Psoas muscle (tissue), 8 donors: ENCODE data around the gene CPEB2. TPM values are rescaled to one million over a fixed set of nuclear protein-coding genes. Genes with fewer than 3 reads are reported as not detected.

ENCODE experiments used
- ATAC-seq, 4 donors: fragments of 200-7000 bp; cut with Tn5 transposase; one replicate each; pipeline ENCODE4 v1.9.1; 2020; ENCODE audit warnings: moderate library complexity in 3 of 4, mild to moderate bottlenecking in 2 of 4
- DNase-seq, 2 donors: peaks; one replicate each; pipeline ENCODE4 v3.0.0-alpha.2; 2020
- H3K27ac ChIP-seq: fragments of 200-600 bp; one replicate; pipeline ENCODE4 v1.8.0; 2022
- H3K27me3 ChIP-seq, 3 donors: fragments of 200-600 bp in 1 of 3; one replicate each; pipeline versions ENCODE4 v1.6.1 to v1.8.0; 2013 to 2022; ENCODE audit warnings: low read length in 2 of 3, mild to moderate bottlenecking in 2 of 3, moderate library complexity in 1 of 3; ENCODE audit not compliant: insufficient read depth in 3 of 3
- H3K36me3 ChIP-seq, 2 donors: fragments of 200-600 bp in 1 of 2; one replicate each; pipeline versions ENCODE4 v1.6.1 to v1.8.0; 2013 to 2022; ENCODE audit warnings: low read depth in 1 of 2, mild to moderate bottlenecking in 1 of 2, moderate library complexity in 1 of 2; ENCODE audit not compliant: insufficient read depth in 1 of 2
- H3K4me1 ChIP-seq: fragments of 200-600 bp; one replicate; pipeline ENCODE4 v1.8.0; 2022
- H3K4me3 ChIP-seq: fragments of 200-600 bp; one replicate; pipeline ENCODE4 v1.8.0; 2022; ENCODE audit warnings: mild to moderate bottlenecking
- H3K9me3 ChIP-seq: fragments of 200-600 bp; one replicate; pipeline ENCODE4 v1.8.0; 2022
- WGBS, 3 donors: extraction: QIAGEN DNeasy Blood & Tissue Kit; methylation state at CpG; one replicate each; pipeline versions ENCODE4 v1.1.6 to v1.1.7; 2013; 5-methylcytosine and 5-hydroxymethylcytosine counted together
- intact Hi-C, 2 donors: fragments of 100-400 bp; cut with DNase I; formaldehyde crosslinking; loops; one replicate each; pipeline versions ENCODE4 v1.11.0 to v1.14.2; 2022
- polyA plus RNA-seq, 3 donors: library from polyadenylated mRNA; stranded (reverse); fragments of 200-250 nt; gene quantifications; one replicate each; pipeline ENCODE4 v1.2.3, GENCODE V29; 2013
- total RNA-seq, 4 donors: library from RNA; stranded (reverse); fragmentation: NEBNext Ultra II Directional in 2 of 4; extraction: Animal tissue kit (Norgen Biotek cat#: 25700) in 2 of 4; gene quantifications; one replicate each; pipeline versions ENCODE4 v1.2.1 to v1.2.4, GENCODE V29; 2021 to 2023
- TF ChIP-seq, protein P1 (sequence below): fragments of 200-600 bp; IDR thresholded peaks from one replicate; pipeline ENCODE4 v1.8.0; 2022; ENCODE audit warnings: antibody characterized with exemption
- donor health status: healthy with polysubstance abuse.
- donor health status: DM: no; HTN: no; CAD: no; lungs with moderate emphysema.
- donor health status: Bipolar disorder and iron deficiency.
- donor health status: healthy.
- donor health status: DM: yes; HTN: yes; CAD: no.
- donor health status: DM: no; HTN: no; CAD: no.
- donor health status: DM: no; HTN: no; CAD: no.
- donor health status: DM: yes; HTN: yes; CAD: no.

The CPEB2 gene
- total and polyA plus RNA-seq, 7 donors, result 2.5 to 14.0 (median 6.0) TPM

DNA sequence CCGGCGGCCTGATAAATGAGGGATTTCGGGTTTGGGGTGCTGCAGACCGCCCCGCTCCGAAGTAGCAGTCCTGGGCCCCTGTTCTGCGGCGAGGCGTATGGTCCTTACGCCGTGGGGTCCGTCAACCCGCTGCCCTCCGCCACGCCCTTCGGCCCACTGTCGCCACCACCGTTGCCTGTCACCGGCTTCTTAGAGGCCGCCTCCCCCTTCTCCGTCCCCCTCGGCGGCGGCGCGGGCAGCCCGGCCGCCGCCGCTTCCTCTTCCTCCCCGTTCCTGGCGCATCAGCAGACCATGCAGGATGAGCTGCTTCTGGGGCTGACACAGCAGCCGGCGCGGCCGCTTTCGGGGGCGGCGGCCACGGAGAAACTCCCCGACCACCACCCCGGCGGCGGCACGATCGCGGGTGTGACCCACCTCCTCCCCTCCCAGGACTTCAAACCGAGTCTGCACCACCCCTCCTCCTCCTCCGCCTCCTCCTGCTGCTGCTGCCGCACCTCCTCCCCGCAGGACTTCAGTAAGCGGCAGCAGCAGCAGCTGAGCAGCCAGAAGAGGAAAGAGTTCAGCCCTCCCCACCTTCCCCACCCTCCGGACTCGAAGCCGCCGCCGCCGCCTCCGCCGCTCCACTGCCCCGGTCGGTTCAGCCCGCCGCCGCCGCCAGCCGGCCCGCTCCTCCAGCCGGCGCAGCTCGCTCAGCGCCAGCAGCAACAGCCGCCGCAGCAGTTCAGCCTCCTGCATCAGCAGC lies 549 bp downstream of the CPEB2 start:
- ATAC-seq, result peak; percentile 52 to 61 (median 56)
- H3K9me3 ChIP-seq, result no peaks in the 10 kb centered on the region
- peaks cover 0 to 7% of the 10 kb centered on the region in 2 donors for H3K36me3 ChIP-seq
- peak overlapping the region; percentile 85 for H3K4me3 ChIP-seq
- WGBS, 3 donors, result 0 to 2% (median 1%) methylated on average over 50 to 74 of the region's 74 CpGs
- peak; percentile 78 to 89 for DNase-seq
- peak overlapping the region; percentile 99 for H3K27ac ChIP-seq
- intact Hi-C loops, result loop anchor here (5.0 to 10.0 kb wide), 4 partner anchors 146 to 654 kb away; partner anchors contain the start of gene FBXL5 (in 2 of the 2)
- H3K4me1 ChIP-seq, result peaks cover 25% of the 10 kb centered on the region
- TF ChIP-seq, protein P1, sequence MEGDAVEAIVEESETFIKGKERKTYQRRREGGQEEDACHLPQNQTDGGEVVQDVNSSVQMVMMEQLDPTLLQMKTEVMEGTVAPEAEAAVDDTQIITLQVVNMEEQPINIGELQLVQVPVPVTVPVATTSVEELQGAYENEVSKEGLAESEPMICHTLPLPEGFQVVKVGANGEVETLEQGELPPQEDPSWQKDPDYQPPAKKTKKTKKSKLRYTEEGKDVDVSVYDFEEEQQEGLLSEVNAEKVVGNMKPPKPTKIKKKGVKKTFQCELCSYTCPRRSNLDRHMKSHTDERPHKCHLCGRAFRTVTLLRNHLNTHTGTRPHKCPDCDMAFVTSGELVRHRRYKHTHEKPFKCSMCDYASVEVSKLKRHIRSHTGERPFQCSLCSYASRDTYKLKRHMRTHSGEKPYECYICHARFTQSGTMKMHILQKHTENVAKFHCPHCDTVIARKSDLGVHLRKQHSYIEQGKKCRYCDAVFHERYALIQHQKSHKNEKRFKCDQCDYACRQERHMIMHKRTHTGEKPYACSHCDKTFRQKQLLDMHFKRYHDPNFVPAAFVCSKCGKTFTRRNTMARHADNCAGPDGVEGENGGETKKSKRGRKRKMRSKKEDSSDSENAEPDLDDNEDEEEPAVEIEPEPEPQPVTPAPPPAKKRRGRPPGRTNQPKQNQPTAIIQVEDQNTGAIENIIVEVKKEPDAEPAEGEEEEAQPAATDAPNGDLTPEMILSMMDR, result no peak
- no peaks in the 10 kb centered on the region for H3K27me3 ChIP-seq

DNA sequence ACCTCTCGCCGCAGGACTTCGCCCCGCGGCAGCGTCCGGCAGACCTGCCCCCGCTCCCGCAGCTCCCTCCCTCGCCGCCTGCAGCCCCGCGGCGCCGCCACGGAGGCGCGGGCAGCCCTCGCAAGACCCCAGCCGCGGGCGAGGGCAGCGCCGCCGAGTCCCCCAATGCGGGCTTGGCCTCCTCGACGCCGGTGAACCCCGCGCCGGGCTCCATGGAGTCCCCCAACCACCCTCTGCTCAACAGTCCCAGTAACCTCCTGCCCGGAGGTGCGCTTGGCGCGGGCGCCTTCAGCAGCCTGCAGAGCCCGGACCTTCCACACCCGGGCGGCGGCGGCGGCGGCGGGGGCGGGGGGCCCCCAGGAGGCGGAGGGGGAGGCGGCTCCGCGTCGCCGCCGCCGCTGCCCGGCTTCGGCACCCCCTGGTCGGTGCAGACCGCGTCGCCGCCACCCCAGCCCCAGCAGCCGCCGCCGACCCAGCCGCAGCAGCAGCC lies 1.2 kb downstream of the CPEB2 start:
- TF ChIP-seq, protein P1, result no peak
- Histone ChIP-seq H3K9me3 (no peaks in the 10 kb centered on the region), H3K27ac (peak overlapping the region; percentile 99), H3K27me3 (no peaks in the 10 kb centered on the region), H3K4me3 (peak overlapping the region; percentile 85), H3K4me1 (peaks cover 25% of the 10 kb centered on the region), H3K36me3 (peaks cover 0 to 13% of the 10 kb centered on the region in 2 donors)
- 0% methylated on average over 14 to 57 of the region's 65 CpGs for WGBS, 3 donors
- DNase-seq (peak; percentile 69 to 81), ATAC-seq (peak in 1 of 4 donors; percentile 18)
- intact Hi-C loops, result loop anchor here (5.0 to 10.0 kb wide), 4 partner anchors 146 to 654 kb away; partner anchors contain the start of gene FBXL5 (in 2 of the 2)

- 0% methylated on average over 66 to 108 of the region's 109 CpGs for WGBS, 3 donors
- H3K36me3 ChIP-seq, result peaks cover 0 to 20% of the 10 kb centered on the region in 2 donors
- peaks cover 25% of the 10 kb centered on the region for H3K4me1 ChIP-seq
- H3K9me3 ChIP-seq, result no peaks in the 10 kb centered on the region
- H3K4me3 ChIP-seq, result peak overlapping the region; percentile 85
- DNase-seq (peak; percentile 52 to 71), ATAC-seq (peak in 3 of 4 donors; percentile 0 to 4 (median 2))
- H3K27me3 ChIP-seq, result no peaks in the 10 kb centered on the region
- peak overlapping the region; percentile 99 for H3K27ac ChIP-seq
- TF ChIP-seq, protein P1, result no peak
- intact Hi-C loops, result loop anchor here (5.0 to 10.0 kb wide), 4 partner anchors 147 to 653 kb away; partner anchors contain the start of gene FBXL5 (in 2 of the 2)
Measured at GRCh38 chr4:15003891-15004738, 1.8 kb downstream of the CPEB2 start.

- Histone ChIP-seq H3K9me3 (no peaks in the 10 kb centered on the region), H3K27me3 (no peaks in the 10 kb centered on the region), H3K4me3 (peak overlapping the region; percentile 85), H3K27ac (peak overlapping the region; percentile 99), H3K4me1 (peaks cover 26% of the 10 kb centered on the region), H3K36me3 (peaks cover 0 to 25% of the 10 kb centered on the region in 2 donors)
- ATAC-seq, result peak; percentile 16 to 55 (median 46)
- TF ChIP-seq, protein P1, result no peak
- intact Hi-C loops, result loop anchor here (5.0 to 10.0 kb wide), 4 partner anchors 148 to 652 kb away; partner anchors contain the start of gene FBXL5 (in 2 of the 2)
- WGBS, 3 donors, result 1% methylated on average over 31 to 43 of the region's 43 CpGs
- peak; percentile 85 to 93 for DNase-seq
Measured at GRCh38 chr4:15004739-15005301, 2.5 kb downstream of the CPEB2 start.
